ENCODE data around the gene SLC22A3.

Gene SLC22A3

GRCh38 chr6:160312900-160313299 is 35.3 kb upstream of the SLC22A3 start:
- H3K4me3 ChIP-seq (ENCODE audit: low read depth, low read length) = no peak overlapping the region
- no peaks in the 10 kb centered on the region for H3K27me3 ChIP-seq (ENCODE audit: insufficient read depth, low read length)
- H3K14ac ChIP-seq (ENCODE audit: low read length) = no peak overlapping the region
- H3K79me1 ChIP-seq (ENCODE audit: low read length) = no peaks in the 10 kb centered on the region
- H2AK5ac ChIP-seq (ENCODE audit: low read length) = no peak overlapping the region
- no peak overlapping the region for H3K23ac ChIP-seq (ENCODE audit: low read length)
- no peak overlapping the region for H3K9ac ChIP-seq (ENCODE audit: low read length)
- H4K8ac ChIP-seq (ENCODE audit: low read depth, low read length) = no peak overlapping the region
- H2BK12ac ChIP-seq (ENCODE audit: low read length) = no peak overlapping the region
- no peak overlapping the region for H4K91ac ChIP-seq (ENCODE audit: low read depth, low read length)
- H3K79me2 ChIP-seq (ENCODE audit: control insufficient read depth, insufficient read depth, low read length, poor library complexity) = no peaks in the 10 kb centered on the region
- H3K18ac ChIP-seq (ENCODE audit: low read length) = no peak overlapping the region
- H2BK120ac ChIP-seq (ENCODE audit: insufficient read depth, low read length, poor library complexity) = no peak overlapping the region
- no peaks in the 10 kb centered on the region for H3K4me1 ChIP-seq (ENCODE audit: control insufficient read depth in 1 of 2, insufficient read depth in 2 of 2, low read length in 2 of 2)
- H3K4ac ChIP-seq (ENCODE audit: low read depth, low read length) = no peak overlapping the region
- no peak for DNase-seq
- H4K12ac ChIP-seq (ENCODE audit: low read depth, low read length) = no peak overlapping the region
- no peak overlapping the region for H3K27ac ChIP-seq (ENCODE audit: low read depth, low read length)
- no CpG with 5 or more reads among the region's 2 CpGs for WGBS (ENCODE audit: extremely low coverage, insufficient coverage, insufficient read length)
- H3K4me2 ChIP-seq (ENCODE audit: low read length) = no peak overlapping the region
- no peak overlapping the region for H2AFZ ChIP-seq (ENCODE audit: insufficient read depth, low read length, poor library complexity)
- peaks cover 8% of the 10 kb centered on the region for H3K9me3 ChIP-seq (ENCODE audit: insufficient read depth, low read depth, low read length)
- H2BK5ac ChIP-seq (ENCODE audit: low read depth, low read length, poor library complexity) = no peak overlapping the region
- peaks cover 0 to 1% of the 10 kb centered on the region in 2 experiments for H3K36me3 ChIP-seq (ENCODE audit: control insufficient read depth in 1 of 2, insufficient read depth in 2 of 2, low read length in 2 of 2)

GRCh38 chr6:160315310-160315709 is 32.9 kb upstream of the SLC22A3 start:
- Histone ChIP-seq H3K18ac (ENCODE audit: low read length) (no peak overlapping the region), H3K4ac (ENCODE audit: low read depth, low read length) (no peak overlapping the region), H3K79me2 (ENCODE audit: control insufficient read depth, insufficient read depth, low read length, poor library complexity) (no peaks in the 10 kb centered on the region), H2AFZ (ENCODE audit: insufficient read depth, low read length, poor library complexity) (no peak overlapping the region), H2AK5ac (ENCODE audit: low read length) (no peak overlapping the region), H2BK12ac (ENCODE audit: low read length) (no peak overlapping the region), H3K23ac (ENCODE audit: low read length) (no peak overlapping the region), H3K14ac (ENCODE audit: low read length) (no peak overlapping the region), H3K4me1 (ENCODE audit: control insufficient read depth in 1 of 2, insufficient read depth in 2 of 2, low read length in 2 of 2) (no peaks in the 10 kb centered on the region), H2BK5ac (ENCODE audit: low read depth, low read length, poor library complexity) (no peak overlapping the region), H3K9me3 (ENCODE audit: insufficient read depth, low read depth, low read length) (peaks cover 8% of the 10 kb centered on the region), H3K9ac (ENCODE audit: low read length) (no peak overlapping the region), H3K4me2 (ENCODE audit: low read length) (no peak overlapping the region), H4K8ac (ENCODE audit: low read depth, low read length) (no peak overlapping the region), H3K27me3 (ENCODE audit: insufficient read depth, low read length) (no peaks in the 10 kb centered on the region), H2BK120ac (ENCODE audit: insufficient read depth, low read length, poor library complexity) (no peak overlapping the region), H3K4me3 (ENCODE audit: low read depth, low read length) (no peak overlapping the region), H4K12ac (ENCODE audit: low read depth, low read length) (no peak overlapping the region), H3K27ac (ENCODE audit: low read depth, low read length) (no peak overlapping the region), H3K36me3 (ENCODE audit: control insufficient read depth in 1 of 2, insufficient read depth in 2 of 2, low read length in 2 of 2) (peaks cover 0 to 1% of the 10 kb centered on the region in 2 experiments), H4K91ac (ENCODE audit: low read depth, low read length) (no peak overlapping the region), H3K79me1 (ENCODE audit: low read length) (no peaks in the 10 kb centered on the region)
- no CpG with 5 or more reads among the region's 1 CpG for WGBS (ENCODE audit: extremely low coverage, insufficient coverage, insufficient read length)
- no peak for DNase-seq

GRCh38 chr6:160316261-160316660 is 31.9 kb upstream of the SLC22A3 start:
- Histone ChIP-seq H3K27me3 (ENCODE audit: insufficient read depth, low read length) (no peaks in the 10 kb centered on the region), H3K79me1 (ENCODE audit: low read length) (no peaks in the 10 kb centered on the region), H3K14ac (ENCODE audit: low read length) (no peak overlapping the region), H2BK12ac (ENCODE audit: low read length) (no peak overlapping the region), H3K36me3 (ENCODE audit: control insufficient read depth in 1 of 2, insufficient read depth in 2 of 2, low read length in 2 of 2) (peaks cover 0 to 1% of the 10 kb centered on the region in 2 experiments), H2BK5ac (ENCODE audit: low read depth, low read length, poor library complexity) (no peak overlapping the region), H3K4me2 (ENCODE audit: low read length) (no peak overlapping the region), H2AK5ac (ENCODE audit: low read length) (no peak overlapping the region), H3K18ac (ENCODE audit: low read length) (no peak overlapping the region), H2AFZ (ENCODE audit: insufficient read depth, low read length, poor library complexity) (no peak overlapping the region), H3K9me3 (ENCODE audit: insufficient read depth, low read depth, low read length) (peaks cover 5% of the 10 kb centered on the region), H4K8ac (ENCODE audit: low read depth, low read length) (no peak overlapping the region), H3K23ac (ENCODE audit: low read length) (no peak overlapping the region), H4K91ac (ENCODE audit: low read depth, low read length) (no peak overlapping the region), H3K4me3 (ENCODE audit: low read depth, low read length) (no peak overlapping the region), H3K4me1 (ENCODE audit: control insufficient read depth in 1 of 2, insufficient read depth in 2 of 2, low read length in 2 of 2) (no peaks in the 10 kb centered on the region), H3K27ac (ENCODE audit: low read depth, low read length) (no peak overlapping the region), H3K79me2 (ENCODE audit: control insufficient read depth, insufficient read depth, low read length, poor library complexity) (no peaks in the 10 kb centered on the region), H4K12ac (ENCODE audit: low read depth, low read length) (no peak overlapping the region), H3K9ac (ENCODE audit: low read length) (no peak overlapping the region), H2BK120ac (ENCODE audit: insufficient read depth, low read length, poor library complexity) (no peak overlapping the region), H3K4ac (ENCODE audit: low read depth, low read length) (no peak overlapping the region)
- DNase-seq = no peak

- Histone ChIP-seq H4K8ac (ENCODE audit: low read depth, low read length) (no peak overlapping the region), H4K91ac (ENCODE audit: low read depth, low read length) (no peak overlapping the region), H3K4ac (ENCODE audit: low read depth, low read length) (no peak overlapping the region), H3K4me1 (ENCODE audit: control insufficient read depth in 1 of 2, insufficient read depth in 2 of 2, low read length in 2 of 2) (no peaks in the 10 kb centered on the region), H2BK120ac (ENCODE audit: insufficient read depth, low read length, poor library complexity) (no peak overlapping the region), H3K9ac (ENCODE audit: low read length) (no peak overlapping the region), H3K79me1 (ENCODE audit: low read length) (no peaks in the 10 kb centered on the region), H3K36me3 (ENCODE audit: control insufficient read depth in 1 of 2, insufficient read depth in 2 of 2, low read length in 2 of 2) (no peaks in the 10 kb centered on the region), H3K4me3 (ENCODE audit: low read depth, low read length) (no peak overlapping the region), H4K12ac (ENCODE audit: low read depth, low read length) (no peak overlapping the region), H3K27ac (ENCODE audit: low read depth, low read length) (no peak overlapping the region), H3K9me3 (ENCODE audit: insufficient read depth, low read depth, low read length) (peaks cover 4% of the 10 kb centered on the region), H2BK12ac (ENCODE audit: low read length) (no peak overlapping the region), H3K23ac (ENCODE audit: low read length) (no peak overlapping the region), H3K18ac (ENCODE audit: low read length) (no peak overlapping the region), H3K14ac (ENCODE audit: low read length) (no peak overlapping the region), H3K4me2 (ENCODE audit: low read length) (no peak overlapping the region), H3K79me2 (ENCODE audit: control insufficient read depth, insufficient read depth, low read length, poor library complexity) (no peaks in the 10 kb centered on the region), H2AK5ac (ENCODE audit: low read length) (no peak overlapping the region), H3K27me3 (ENCODE audit: insufficient read depth, low read length) (no peaks in the 10 kb centered on the region), H2BK5ac (ENCODE audit: low read depth, low read length, poor library complexity) (no peak overlapping the region), H2AFZ (ENCODE audit: insufficient read depth, low read length, poor library complexity) (no peak overlapping the region)
- WGBS (ENCODE audit: extremely low coverage, insufficient coverage, insufficient read length) = no CpG with 5 or more reads among the region's 1 CpG
- no peak for DNase-seq
Measured at GRCh38 chr6:160319246-160319645, 28.9 kb upstream of the SLC22A3 start.
